D341Med (cell line): ENCODE results near the gene NFYA.
A peak's percentile ranks its signal among the peaks of the same experiment; 100 is the strongest.
"Not testable (repeated sequence)": the region's sequence is repeated elsewhere in the genome, so short reads cannot be mapped to it uniquely, and the experiment has no call there.

Experiments
- DNase-seq: peaks from one replicate; pipeline ENCODE4 v3.0.0; 2012; ENCODE audit warnings: low spot score

Gene NFYA

GRCh38 chr6:41073968-41074691 is 1.4 kb downstream of the NFYA start:
- no peak for DNase-seq

- no peak for DNase-seq
Observed at GRCh38 chr6:41074692-41075436, 2.1 kb downstream of the NFYA start.

DNA sequence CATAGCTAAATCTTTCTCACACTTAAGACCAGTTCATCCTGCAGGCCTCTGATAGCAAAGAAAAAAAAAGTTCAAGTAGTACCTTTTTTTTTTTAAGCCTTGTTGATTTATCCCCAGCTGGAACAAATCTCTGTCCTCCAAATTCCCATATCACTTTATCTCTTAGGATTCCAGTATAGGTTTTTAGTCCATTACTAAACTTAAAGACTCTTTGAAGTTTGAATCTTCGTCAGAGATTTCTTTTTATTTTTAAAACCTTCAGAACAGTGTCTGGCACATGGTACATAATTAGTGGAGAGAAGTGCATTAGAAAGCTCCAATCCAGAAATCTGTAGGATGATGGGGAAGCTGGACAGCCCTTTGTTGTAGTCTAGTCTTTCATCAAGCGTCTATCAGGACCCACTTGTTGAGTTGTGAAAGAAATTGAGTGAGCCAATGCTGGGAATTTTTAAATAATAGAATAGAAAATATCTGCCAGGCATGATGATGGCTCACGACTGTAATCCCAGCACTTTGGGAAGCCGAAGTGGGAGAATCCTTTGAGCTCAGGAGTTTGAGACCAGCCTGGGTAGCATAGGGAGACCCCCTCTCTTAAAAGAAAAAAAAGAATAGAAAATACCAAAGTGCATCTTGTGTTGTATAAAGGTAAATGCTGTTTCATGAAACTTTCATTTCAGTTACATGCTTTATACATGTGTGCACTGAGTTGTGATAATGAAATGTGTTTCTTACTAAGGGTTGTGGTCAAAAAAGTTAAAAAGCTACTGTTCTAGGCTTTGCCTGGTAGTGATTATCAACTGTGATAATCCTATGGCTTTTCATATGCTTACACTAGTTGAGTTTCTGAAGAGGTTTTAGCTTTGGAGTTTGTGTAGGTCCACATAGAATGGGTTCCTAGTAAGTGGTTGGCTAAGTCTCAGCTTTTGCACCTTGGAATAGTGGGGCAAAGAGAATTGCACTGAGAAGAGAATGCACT is 3.2 kb downstream of the NFYA start:
- DNase-seq, result no peak

DNA sequence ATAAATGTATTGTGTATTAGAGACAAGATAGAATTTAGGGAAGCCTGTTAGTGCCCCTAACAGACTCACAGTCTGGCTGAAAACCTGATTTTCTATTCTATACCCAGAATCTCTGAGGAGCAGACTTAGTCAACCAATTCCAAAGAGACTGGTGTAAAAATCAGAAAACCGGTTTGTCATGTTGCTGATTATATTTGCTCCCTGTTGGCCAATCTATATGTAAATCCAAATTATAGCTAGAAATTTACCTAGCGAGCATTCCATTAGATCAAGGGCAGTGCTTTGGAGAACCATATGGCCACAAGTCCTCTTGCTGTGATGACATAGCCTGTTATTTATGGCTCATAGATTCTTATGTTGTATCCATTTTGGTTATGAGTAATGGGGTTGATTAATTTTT is 4.8 kb downstream of the NFYA start:
- no peak for DNase-seq

- no peak for DNase-seq
Observed at GRCh38 chr6:41078101-41078500, 5.3 kb downstream of the NFYA start.

DNA sequence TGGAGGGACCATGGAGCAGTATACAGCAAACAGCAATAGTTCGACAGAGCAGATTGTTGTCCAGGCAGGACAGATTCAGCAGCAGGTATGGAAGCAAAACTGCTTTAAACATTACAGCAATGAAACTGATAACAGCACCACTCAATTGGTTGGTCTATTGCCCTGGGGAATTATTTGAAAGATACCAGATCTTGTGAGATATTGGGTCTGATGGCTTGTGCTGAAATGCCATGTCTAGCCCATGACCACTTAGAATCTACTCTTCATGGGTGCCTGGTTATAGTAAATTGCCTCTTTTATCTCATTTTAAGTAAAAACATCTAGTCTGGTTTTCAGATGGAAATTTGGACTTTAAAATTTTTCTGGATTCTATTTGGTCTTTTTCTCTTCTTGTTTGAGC is 6.3 kb downstream of the NFYA start:
- DNase-seq, result no peak

DNA sequence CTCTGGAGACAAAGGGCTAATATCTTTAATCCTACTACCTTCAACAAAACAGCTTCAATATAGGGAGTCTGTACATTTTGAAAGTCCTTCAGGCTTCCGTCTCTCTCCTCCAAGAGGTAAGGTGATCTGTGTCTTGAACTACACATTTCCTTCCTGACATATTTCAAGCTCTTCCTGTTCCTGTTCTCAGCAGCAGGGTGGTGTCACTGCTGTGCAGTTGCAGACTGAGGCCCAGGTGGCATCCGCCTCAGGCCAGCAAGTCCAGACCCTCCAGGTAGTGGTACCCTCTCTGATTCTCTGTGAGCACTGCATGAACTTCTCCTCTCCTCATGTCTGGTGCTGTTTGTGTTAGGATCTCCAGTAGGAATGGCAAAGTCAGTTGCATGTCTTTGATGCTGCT is 7.8 kb downstream of the NFYA start:
- DNase-seq, result no peak

GRCh38 chr6:41083072-41083471 is 10.3 kb downstream of the NFYA start:
- DNase-seq, result no peak

- no peak for DNase-seq
Observed at GRCh38 chr6:41085182-41085581, 12.4 kb downstream of the NFYA start.

DNA sequence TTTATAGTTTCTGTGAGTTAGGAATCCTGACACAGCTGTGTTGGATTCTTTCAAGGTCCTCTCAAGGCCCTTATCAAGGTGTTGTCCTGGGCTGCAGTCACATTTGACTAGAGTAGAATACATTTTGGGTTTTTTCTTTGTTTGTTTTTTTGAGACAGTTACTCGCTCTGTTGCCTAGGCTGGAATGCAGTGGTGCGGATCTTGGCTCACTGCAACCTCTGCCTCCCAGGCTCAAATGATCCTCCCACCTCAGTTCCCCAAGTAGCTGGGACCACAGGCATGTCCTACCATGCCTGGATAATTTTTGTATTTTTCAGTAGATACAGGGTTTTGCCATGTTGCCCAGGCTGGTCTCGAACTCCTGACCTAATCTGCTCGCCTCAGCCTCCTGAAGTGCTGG is 15.7 kb downstream of the NFYA start:
- no peak for DNase-seq

- DNase-seq, result no peak
Observed at GRCh38 chr6:41090841-41091761, 18.3 kb downstream of the NFYA start.

DNA sequence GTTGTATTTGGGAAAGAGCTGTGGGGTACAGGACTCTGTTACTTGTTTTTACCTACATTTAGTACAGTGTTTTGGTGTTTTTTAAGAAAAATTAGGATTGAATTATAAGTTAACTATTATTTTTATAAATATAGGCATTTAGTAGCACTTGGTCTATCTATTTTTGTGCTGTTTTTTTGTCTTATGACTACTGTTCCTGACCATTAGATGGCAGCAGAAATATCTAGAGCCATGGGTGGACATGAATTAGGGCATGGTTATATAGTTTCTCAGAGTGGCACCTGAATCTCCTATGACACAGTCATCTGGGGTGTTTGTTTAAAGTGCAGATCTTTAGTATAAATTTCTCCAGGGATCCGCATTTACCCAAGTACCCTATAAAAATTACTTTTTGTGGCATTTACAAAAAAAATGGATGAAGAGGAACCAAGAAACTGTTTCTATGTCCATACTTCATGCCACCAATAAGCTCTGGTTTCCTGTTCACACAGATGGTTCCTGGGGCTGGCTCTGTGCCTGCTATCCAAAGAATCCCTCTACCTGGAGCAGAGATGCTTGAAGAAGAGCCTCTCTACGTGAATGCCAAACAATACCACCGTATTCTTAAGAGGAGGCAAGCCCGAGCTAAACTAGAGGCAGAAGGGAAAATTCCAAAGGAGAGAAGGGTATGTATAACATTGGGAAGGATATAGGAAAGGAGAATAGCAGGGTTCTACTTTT is 19.8 kb downstream of the NFYA start:
- DNase-seq, result peak; percentile 40

DNA sequence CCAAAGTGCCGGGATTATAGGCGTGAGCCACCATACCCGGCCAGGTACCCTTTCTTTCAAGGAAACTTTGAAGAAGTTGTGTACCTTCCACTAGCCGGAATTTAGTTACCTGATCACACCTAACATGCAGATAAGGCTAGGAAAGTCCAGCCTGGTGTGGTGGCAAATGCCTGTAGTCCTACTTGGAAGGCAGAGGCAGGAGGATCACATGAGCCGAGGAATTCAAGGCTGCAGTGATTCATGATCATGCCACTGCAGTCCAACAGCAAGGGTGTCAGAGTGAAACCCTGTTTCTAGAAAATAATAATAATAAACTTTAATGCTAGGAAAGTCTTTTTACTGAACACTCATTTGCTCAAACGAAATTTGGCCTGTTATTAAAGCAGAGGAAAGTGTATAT is 21.0 kb downstream of the NFYA start:
- no peak for DNase-seq

GRCh38 chr6:41097467-41098090 is 24.8 kb downstream of the NFYA start:
- no peak for DNase-seq

- no peak for DNase-seq
Observed at GRCh38 chr6:41098366-41098765, 25.6 kb downstream of the NFYA start.

DNA sequence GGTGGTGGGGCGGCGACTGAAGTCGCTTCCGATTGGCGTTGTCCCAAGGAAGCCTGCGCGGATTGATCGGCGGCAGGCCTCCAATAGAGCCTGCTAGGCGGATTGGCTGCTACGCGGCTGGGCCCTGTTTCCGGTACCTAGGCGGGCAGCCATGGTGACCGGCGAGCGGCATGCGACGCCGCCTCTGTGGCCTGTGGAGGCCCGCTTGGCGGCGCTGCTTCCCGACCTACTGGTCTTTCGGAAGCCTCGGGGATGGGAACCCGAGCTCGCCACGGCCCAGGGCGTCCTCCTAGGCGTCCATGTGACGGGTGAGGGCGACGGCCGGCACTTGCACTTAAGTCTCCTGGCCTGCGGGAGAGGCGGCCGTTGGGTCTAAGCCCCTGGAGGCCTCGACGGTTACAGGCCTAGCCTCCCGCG is 28.1 kb downstream of the NFYA start:
- DNase-seq, result no peak

GRCh38 chr6:41103847-41104246 is 31.1 kb downstream of the NFYA start:
- no peak for DNase-seq

DNA sequence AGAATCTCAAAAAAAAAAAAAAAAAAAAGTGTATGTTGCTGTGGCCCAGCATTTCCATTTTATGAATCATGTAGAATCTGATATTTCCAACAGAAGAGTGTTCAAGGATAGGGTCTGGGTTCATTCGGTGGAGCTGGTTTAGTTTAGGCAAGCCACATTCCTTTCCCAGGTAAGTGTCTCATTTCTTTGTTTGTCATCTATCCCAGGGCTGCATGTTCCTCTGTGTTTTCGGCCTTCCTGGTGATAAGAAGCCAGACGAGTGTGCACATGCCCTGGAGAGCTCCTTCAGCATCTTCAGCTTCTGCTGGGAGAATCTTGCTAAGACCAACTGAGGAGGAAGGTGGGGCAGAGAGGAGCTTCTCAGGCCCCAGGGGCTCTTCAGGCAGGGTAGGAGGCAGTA is 38.2 kb downstream of the NFYA start:
- DNase-seq, result no peak

DNA sequence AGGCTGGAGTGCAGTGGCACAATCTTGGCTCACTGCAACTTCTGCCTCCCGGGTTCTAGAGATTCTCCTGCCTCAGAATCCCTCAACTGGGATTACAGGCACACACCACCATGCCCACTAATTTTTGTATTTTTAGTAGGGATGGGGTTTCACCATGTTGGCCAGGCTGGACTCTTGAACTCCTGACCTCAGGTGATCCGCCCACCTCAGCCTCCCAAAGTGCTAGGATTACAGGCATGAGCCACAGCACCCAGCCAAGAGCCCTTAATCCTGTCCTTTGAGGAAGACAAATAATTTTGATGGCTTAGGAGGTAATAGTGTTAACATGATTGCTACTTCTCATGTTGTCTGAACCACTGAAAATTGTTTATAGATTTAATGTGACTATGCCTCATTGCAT is 42.3 kb downstream of the NFYA start:
- DNase-seq, result not testable (repeated sequence)

DNA sequence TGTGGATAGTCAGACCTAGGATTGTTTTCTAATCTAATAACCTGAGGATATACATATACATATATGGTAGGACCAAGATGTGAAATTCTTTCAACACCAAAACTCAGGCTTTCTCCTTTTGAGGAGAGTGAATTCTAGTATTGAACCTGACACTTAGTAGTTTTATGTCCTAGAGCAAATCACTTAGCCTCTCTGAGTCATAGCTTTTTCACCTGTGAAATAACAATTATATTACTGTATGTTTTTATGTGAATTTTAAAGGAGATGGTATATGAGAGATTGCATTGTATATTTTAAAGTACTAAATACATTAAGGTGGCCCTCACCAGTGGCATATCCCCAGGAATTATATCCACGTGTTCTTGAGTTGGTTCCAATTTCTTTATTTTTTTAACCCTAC is 46.7 kb downstream of the NFYA start:
- DNase-seq, result no peak
